Brain pericyte (primary cell): ENCODE results near the gene SNAP25.

ENCODE experiments used
- DNase-seq: peaks from one replicate; pipeline ENCODE4 v3.0.0-alpha.2; 2012; ENCODE audit warnings: low read depth, low spot score

The SNAP25 gene

DNA sequence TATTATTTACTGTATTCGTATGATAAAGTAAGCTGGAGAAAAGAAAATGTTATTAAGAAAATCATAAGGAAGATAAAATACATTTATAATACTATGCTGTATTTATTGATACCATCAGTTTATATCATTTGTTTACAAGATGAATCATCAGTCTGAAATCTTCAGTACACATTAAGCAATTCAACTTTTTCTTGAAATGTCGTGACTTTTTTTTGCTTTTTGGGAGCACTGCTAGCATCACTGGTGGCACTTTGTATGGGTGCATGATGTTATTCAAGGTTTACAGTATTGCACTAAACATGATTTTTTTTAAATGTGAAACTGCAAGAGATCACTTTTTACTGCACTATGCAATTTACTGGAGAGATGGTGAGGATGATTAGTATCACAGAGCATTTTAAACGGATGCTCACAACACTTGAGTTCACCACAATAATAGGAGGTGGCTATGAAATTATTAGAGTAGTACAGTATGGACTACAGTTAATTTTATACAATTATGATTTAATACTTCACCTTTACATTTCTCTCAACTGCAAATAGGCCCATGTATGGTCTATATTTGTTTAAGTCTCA is 85.9 kb downstream of the SNAP25 start:
- DNase-seq: no peak

DNA sequence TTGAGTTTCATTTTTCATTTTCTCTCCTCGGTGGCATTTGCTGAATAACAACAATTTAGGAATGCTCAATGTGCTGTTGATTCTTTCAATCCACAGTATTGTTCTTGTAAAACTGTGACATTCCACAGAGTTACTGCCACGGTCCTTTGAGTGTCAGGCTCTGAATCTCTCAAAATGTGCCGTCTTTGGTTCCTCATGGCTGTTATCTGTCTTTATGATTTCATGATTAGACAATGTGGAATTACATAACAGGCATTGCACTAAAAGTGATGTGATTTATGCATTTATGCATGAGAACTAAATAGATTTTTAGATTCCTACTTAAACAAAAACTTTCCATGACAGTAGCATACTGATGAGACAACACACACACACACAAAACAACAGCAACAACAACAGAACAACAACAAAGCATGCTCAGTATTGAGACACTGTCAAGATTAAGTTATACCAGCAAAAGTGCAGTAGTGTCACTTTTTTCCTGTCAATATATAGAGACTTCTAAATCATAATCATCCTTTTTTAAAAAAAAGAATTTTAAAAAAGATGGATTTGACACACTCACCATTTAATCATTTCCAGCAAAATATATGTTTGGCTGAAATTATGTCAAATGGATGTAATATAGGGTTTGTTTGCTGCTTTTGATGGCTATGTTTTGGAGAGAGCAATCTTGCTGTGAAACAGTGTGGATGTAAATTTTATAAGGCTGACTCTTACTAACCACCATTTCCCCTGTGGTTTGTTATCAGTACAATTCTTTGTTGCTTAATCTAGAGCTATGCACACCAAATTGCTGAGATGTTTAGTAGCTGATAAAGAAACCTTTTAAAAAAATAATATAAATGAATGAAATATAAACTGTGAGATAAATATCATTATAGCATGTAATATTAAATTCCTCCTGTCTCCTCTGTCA is 88.1 kb downstream of the SNAP25 start:
- DNase-seq: no peak

DNA sequence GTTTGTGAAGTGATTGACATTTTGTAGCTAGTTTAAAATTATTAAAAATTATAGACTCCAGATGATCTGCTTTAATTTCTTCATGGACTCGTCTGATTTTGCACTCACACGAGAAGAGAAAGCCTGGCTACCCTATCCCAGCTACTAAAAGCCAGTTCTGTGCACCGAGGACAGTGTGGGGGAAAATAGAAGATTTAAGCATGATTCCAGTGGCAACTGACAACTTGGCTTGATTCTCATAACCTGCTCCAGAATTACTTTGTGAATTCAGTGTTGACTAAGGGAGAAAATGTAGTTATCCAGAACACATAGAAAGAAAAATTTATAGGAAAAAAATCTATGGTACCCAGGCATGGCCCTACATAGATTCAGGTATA is 88.7 kb downstream of the SNAP25 start:
- DNase-seq: no peak

DNA sequence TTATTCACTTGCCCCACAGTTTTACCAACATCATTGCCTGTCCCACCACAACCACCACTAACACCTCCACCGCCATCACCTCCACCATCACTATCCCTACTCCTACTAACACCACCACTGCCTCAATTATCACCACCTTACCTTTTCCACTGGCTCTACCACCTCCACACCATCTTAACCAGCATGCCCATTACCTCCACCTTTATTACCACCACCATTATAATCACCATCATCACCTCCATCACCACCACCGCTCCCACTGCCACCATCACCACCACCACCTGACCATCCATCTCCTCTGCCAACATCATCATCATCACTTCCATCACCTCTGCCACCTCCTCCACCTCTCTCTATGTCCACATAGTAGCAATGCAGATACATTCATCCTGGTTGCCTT is 90.0 kb downstream of the SNAP25 start:
- DNase-seq: no peak

DNA sequence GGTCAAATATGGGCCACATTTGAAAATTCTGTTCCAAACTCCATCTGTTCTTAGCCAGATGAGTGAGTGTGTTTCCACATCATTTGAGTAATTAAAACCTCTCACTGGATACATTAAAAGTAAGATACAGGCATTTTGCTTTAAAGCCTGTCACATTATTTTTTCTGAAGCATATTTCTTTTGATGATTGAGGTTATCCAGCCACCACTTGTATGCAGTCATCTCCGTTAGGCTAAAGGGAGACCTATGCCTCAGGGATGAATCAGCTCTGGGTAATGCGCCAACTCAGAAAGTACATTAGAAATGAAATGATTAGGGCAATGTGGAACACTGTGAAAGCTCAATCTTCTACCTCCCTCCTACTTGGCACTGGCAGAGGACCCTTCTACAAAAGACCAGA is 90.7 kb downstream of the SNAP25 start:
- DNase-seq: peak; percentile 42

DNA sequence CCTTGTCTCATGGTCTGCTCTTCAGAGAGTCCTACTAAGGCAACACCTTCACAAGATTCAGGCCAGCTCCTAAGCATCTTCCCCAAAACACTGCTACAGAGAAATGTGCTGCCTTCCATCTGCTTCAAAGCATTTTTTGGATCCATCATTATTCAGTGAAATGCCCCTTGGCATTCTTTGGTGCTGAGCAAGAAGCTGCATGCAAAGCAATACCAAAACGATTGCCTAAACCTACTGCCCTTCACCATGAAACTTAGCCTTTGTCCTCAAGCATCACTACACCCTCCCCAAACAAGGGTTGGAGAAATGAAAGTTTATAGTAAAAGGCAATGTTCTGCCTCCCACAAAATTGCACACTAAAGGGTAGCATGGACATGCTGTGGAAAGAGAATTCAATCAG is 93.5 kb downstream of the SNAP25 start:
- DNase-seq: no peak

DNA sequence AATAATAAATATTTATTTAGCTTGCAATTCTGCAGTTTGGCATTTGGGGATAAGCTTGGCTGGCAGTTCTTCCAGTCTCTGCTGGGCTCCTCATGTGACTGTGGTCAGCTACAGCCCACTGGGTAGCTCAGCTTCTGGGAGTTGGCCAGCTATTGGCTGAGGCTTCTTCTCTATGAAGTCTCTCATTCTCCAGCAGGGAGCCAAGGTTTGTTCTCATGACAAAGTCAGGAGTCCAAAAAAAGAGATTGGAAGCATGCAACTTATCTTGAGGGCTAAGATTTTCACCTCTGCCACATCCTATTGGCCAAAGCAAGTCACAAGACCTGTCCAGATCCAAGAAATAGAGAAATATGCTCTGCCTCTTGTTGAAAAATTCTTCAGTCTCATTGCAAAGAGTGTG is 94.6 kb downstream of the SNAP25 start:
- DNase-seq: no peak

DNA sequence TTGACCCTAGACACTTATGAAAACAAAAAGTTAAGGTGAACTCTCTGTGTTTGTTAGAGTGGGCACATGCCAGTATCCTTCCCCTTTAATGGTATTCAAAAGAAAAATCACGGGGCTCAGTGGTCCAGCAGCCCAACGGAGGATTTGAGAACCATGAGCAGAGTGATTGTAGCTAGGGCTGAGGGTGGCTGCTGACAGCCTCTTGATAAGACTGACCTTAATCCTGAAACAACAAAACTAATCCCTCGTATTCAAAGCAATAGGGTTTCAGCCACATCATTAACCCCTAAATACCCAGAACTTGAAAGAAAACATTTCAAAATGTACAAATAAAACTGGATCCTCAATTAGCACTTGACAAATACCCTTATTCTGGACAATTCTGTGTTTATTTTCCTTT is 95.1 kb downstream of the SNAP25 start:
- no peak for DNase-seq

DNA sequence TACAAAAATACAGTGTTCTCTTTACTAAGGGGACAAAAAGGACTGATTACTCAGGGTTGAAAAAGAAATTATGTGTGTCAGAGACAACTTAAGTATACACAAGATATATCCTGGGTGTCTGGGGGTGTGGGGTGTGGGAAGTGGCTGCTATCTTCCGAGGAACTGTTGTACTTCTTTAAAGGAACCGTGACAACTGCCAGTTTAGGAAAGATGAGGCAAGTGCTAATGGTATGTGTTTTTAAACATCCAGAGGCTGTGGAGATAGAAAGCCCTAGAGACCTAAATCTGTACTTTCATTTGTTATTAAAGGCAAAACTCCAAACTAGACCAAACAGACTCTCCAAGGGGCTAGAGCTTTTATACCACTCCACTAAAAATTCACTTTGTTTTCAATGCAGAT is 95.6 kb downstream of the SNAP25 start:
- peak; percentile 77 for DNase-seq

DNA sequence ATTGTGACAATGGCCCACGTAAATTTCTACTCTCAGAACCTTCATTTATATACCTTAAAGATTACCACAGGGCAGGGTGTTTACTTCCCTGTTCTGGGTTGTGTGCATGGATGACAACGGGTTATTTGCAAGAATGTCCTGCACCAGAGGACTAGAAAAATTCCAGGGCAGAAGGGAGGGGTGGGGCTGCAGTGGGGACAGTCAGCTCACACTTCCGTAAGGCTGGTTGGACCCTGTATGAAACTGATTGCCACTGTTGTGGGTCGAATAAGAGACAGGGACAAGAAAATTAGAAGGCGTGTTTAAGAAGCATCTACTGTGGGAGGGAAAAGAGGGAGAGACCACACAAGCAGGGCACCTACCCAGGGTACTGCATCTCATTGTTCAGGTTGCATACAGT is 96.5 kb downstream of the SNAP25 start:
- no peak for DNase-seq

DNA sequence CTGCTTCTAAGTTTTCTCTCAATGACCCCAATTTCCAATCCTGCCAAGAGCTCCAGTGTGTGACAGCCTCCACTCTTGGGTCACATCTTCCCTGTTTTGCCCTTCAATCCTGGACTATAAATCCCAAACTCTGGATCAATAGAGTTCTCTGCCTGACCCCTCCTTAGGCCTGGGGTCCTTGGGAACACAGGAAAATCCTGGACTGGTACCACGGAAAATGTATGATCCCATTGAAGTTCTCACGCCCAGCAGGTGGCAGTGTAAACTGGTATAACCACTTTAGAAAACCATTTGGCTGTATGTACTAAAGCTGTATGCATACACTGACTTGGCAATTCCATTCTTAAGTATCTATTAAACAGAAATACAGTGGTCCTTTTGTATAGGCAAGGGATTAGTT is 98.0 kb downstream of the SNAP25 start:
- no peak for DNase-seq

DNA sequence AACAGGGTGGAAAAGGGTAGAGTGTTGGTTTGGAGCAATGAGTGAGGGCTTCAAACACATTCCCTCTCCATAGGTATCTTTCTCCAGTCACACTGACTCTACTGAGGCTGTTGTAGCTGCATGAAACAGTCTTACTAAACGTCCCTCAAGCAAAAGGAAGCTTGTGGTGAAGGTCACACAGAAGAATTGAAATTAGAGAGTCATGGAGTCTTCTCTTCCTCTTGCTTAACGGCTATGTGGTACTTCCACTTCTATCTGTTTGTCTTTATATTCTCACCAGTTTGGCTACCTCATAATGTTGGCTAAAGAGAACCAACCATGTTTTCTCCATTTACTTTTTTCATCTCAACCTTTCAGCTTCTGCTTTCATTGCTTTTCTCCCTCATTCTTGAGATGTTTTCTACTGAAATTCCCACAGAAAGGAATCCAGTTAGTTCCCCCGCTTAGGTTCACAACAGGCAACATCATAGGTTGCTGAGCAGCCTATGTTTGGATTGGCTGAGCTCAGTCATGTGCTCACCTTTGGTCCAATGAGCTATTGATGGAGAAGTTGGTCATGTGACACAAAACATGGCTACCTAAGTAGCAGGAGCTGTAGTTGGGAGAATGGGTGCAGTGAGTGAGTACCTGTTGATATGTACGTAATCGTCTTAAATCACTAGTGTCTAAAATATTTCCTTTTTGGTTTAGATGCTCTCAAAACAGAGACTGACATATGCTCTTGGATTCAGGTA is 99.8 kb downstream of the SNAP25 start:
- no peak for DNase-seq

DNA sequence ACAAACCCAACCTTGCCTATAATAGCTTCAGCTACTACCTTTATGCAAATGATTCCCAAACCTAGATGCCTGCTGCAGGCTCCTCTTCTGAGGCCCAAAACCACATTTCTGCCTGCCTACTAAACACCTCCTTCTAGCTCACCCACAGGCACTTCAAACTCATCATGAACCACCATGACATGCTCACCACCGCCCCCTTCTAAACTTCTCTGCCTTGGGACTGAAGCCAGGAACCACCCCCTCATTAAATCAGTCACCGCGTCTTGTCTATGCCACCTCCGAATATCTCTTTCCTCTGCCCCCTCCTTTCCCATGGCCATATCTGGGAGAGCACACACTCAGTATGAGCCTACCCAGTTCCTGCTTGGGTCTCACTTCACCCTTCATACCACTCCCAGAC is 101.2 kb downstream of the SNAP25 start:
- no peak for DNase-seq

DNA sequence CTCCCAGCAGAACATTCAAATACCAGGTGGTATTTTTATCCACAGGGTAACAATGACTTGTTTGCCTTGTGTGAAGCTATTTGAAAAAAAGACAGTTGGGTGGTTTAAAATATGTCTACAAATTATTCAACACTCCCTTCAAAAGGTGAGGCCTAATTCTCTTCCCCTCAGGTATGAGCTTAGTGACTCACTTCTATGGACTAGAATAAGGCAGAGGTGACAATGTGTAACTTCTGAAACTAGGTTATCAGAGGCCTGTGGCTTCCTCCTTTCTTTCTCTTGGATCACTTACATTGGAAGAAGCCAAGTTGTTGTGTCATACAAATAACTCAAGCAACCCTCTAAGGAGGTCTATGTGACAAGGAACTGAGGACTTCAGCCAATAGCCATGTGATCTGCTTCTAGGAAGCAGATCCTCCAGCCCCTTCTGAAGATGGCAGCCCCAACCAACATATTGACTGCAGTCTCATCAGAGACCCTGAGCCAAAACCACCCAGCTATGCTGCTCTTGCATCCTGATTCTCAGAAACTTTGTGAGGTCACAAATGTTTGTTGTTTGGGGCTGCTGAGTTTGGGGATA is 102.6 kb downstream of the SNAP25 start:
- DNase-seq: no peak

DNA sequence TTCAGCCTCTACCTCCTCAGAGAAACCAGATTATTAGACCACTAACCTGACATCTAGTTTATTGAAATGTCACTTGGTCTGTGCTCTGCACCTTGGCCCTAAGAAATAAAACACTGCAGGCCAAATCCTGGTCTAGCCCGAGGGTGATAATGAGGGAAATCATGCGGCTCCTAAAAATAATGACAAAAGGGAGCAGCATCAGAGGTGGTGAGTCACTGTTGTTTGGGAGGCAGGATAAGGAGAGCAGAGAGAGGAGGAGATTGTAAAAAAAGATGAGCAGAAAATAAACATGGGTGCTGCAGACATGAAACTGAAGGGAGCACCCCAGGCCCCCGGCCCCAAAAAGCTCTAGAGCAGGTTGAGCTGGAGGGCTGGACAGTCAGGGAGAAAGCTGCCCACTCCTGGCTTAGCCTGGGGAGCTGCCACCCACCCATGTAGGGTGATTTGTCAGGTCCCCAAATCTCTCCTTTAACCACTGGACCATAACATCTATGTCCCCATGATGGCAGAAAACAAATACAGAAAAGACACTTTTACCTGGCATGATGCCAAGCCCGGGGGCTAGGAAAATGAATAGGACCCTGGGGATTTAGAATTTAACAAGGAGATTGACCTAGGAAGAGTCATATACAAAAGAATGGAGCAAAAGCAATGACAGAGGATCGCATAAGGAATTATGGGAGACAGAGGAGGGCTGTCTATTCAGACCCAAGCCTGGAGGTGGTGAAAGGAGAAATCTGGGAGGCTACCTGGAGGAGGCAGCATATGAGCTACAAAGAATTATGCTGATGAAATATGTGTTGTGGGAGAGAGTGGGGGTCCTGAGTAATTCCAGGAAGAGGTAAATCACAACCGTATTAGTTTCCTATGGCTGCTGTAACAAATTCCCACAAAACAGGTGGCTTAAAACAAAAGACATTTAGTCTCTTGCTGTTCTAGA is 103.7 kb downstream of the SNAP25 start:
- no peak for DNase-seq

DNA sequence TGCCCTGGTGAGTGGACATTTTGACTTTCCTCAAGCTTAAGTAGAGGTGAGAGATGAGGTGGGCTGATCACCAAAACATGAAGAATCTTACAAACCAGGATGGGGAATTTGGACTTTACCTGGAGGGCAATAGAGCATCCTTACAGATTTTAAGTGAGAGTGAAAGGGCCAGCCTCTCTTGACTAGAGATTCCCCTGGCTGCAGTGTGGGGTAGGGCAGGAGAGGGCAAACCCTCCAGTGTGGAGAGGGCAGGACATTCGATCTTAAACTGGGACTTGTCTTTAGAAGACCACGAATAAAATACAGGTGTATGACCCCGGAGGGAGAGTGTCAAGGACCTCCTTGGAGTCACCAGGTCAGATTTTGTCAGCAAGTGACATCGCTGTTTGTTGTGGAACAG is 105.1 kb downstream of the SNAP25 start:
- no peak for DNase-seq

DNA sequence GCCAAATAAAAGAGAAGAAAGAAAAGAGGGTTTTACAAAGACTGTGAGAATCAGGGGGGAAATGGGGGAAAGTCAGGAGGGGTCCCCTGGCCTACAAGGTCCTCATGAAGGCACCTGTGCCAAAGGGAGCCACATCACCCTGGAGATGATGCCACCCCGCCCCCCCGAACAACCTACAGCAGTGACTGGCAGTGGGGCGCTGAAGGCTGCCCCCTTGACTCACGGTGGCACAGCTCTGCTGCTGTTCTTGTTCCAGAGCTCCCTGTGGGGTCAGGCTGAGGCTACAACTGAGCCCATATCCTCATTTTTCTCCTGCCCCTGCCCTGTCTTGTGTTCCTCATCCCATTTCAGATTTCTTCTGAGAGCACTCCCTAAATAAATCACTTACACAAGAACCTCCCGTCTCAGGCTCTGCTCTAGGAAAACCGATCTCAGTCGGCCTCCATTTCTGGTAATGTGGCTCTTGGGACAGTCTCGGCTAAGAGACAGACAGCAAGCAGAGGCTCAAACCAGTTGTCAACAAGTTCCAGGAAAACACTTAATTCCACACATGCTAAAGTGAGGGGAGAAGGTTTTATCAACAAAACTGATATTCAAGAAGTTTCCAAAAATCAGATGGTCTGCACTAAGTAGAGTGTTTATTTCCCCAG is 105.7 kb downstream of the SNAP25 start:
- no peak for DNase-seq

DNA sequence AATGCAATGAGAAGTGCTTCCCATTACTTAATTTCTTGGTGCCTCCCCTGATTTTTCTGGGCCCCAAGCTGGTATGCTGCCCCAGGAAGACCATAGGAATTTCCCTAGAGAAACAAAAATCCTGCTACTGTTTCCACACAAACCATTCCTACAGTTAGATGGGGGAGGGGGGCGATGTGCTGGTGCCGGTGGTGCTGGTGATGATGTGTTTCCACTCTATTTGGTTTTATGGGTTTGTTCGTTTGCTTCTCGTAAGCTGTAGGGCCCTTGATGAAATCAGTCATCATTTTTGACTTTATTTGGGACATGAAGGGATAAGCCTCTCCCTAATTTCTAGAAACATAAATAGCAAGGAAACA is 110.2 kb downstream of the SNAP25 start:
- DNase-seq: no peak

DNA sequence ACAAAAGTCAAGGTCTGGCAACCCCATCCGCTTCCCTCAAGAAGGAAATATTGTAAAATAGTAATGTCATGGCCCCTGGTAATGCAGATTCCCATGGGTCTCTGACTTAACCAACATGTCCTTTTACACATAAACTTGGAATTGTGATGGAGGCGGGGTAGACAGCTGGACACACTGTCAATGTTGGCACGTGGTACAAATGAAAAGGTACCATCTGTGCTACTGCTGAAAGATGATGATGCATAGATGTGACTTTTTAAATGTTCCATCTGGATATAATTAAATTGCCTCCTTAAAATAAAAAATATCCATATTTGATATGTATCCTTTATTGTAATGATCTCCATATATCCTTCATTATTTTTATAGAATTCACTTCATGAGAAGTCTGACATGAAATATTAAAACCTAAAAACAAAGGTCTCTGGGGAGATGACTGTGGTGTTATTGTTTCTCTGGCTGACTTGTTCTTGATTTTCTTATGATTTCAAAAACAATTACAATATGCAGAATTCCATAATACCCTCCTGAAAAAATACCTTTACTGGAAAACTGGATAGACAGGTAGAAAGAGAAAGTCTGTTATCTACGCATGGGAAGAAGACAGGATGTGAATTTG is 110.9 kb downstream of the SNAP25 start:
- DNase-seq: peak; percentile 56

DNA sequence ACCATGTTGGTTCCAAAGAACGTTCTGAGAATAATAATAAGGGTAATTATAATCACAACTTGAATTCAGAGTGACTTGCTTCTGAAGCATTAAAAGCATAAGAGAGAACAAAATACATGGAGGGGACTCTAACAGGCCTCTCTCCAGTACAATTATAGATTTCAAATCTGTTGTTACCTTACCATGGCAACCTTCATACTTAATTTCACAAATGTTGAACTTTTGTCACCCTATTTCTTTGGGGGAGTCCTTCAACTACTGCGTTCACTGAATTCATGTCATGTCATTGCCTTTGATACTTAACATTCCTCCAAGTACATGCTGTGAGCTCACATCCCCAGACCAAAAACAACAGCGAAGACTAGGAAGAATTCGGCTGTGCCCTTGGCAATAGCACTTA is 111.4 kb downstream of the SNAP25 start:
- DNase-seq: no peak
